Liver (tissue), 9 donors: ENCODE data around the gene LEMD1. TPM values are rescaled to one million over a fixed set of nuclear protein-coding genes. Genes with fewer than 3 reads are reported as not detected.

Experiments
- DNase-seq: peaks from one replicate; pipeline ENCODE4 v3.0.0-alpha.2; 2017; ENCODE audit warnings: low spot score
- H3K27ac ChIP-seq, 2 donors: one replicate each; pipeline ENCODE4 v1.7.0; 2013; ENCODE audit warnings: inconsistent platforms in 2 of 2, low read length in 2 of 2, control low read depth in 1 of 2, low read depth in 1 of 2, mild to moderate bottlenecking in 1 of 2
- H3K27me3 ChIP-seq, 4 donors: one replicate each; pipeline versions ENCODE4 v1.6.1 to v1.7.0; 2013; ENCODE audit warnings: low read length in 3 of 4, inconsistent platforms in 1 of 4, mild to moderate bottlenecking in 1 of 4, moderate library complexity in 1 of 4; ENCODE audit not compliant: control insufficient read depth in 4 of 4, insufficient read depth in 4 of 4
- H3K36me3 ChIP-seq, 4 donors: one replicate each; pipeline versions ENCODE4 v1.6.1 to v1.7.0; 2013; ENCODE audit warnings: low read length in 3 of 4, mild to moderate bottlenecking in 3 of 4, low read depth in 1 of 4, moderate library complexity in 1 of 4; ENCODE audit not compliant: control insufficient read depth in 4 of 4, insufficient read depth in 3 of 4
- H3K4me1 ChIP-seq, 4 donors: one replicate each; pipeline versions ENCODE4 v1.6.1 to v1.7.0; 2013; ENCODE audit warnings: low read length in 3 of 4, mild to moderate bottlenecking in 3 of 4, moderate library complexity in 1 of 4; ENCODE audit not compliant: control insufficient read depth in 4 of 4, insufficient read depth in 4 of 4
- H3K4me3 ChIP-seq, 3 donors: one replicate each; pipeline versions ENCODE4 v1.6.1 to v1.7.0; 2013; ENCODE audit warnings: low read length in 3 of 3, control low read depth in 1 of 3, low read depth in 1 of 3, mild to moderate bottlenecking in 1 of 3
- H3K9ac ChIP-seq, 2 donors: one replicate each; pipeline ENCODE4 v1.7.0; 2013; ENCODE audit warnings: low read length in 2 of 2, mild to moderate bottlenecking in 2 of 2, moderate library complexity in 2 of 2, control low read depth in 1 of 2, low read depth in 1 of 2
- H3K9me3 ChIP-seq, 4 donors: one replicate each; pipeline versions ENCODE4 v1.6.1 to v1.7.0; 2013; ENCODE audit warnings: low read length in 3 of 4; ENCODE audit not compliant: control insufficient read depth in 4 of 4
- ATF3 ChIP-seq: IDR thresholded peaks from 2 replicates; pipeline ENCODE4 v1.6.1; 2016; ENCODE audit warnings: antibody characterized with exemption
- CTCF ChIP-seq: fragments of 150-350 bp; IDR thresholded peaks from 2 replicates; pipeline ENCODE4 v1.5.1; 2017; ENCODE audit warnings: improper control_type of control experiment, low read depth, low read length; ENCODE audit not compliant: missing input control
- EGR1 ChIP-seq, 2 donors: IDR thresholded peaks; 2 replicates each; pipeline ENCODE4 v1.6.1; 2016 to 2018; ENCODE audit warnings: antibody characterized with exemption in 2 of 2, low read depth in 2 of 2
- FOXA1 ChIP-seq: IDR thresholded peaks from 2 replicates; pipeline ENCODE4 v1.6.1; 2016; ENCODE audit warnings: antibody characterized with exemption
- FOXA2 ChIP-seq: IDR thresholded peaks from 2 replicates; pipeline ENCODE4 v1.6.1; 2016; ENCODE audit warnings: antibody characterized with exemption
- GABPA ChIP-seq, 2 donors: IDR thresholded peaks in 1 of 2; conservative IDR thresholded peaks in 1 of 2; 2 replicates each; pipeline ENCODE4 v1.6.1; 2016; ENCODE audit warnings: antibody characterized with exemption in 2 of 2, mild to moderate bottlenecking in 1 of 2, moderate library complexity in 1 of 2
- HNF4A ChIP-seq, 2 donors: conservative IDR thresholded peaks; 2 replicates each; pipeline ENCODE4 v1.6.1; 2016; ENCODE audit warnings: antibody characterized with exemption in 2 of 2, mild to moderate bottlenecking in 2 of 2
- HNF4G ChIP-seq: IDR thresholded peaks from 2 replicates; pipeline ENCODE4 v1.6.1; 2016; ENCODE audit warnings: antibody characterized with exemption
- JUND ChIP-seq, 2 donors: IDR thresholded peaks; 2 replicates each; pipeline ENCODE4 v1.6.1; 2016; ENCODE audit warnings: antibody characterized with exemption in 2 of 2
- MAX ChIP-seq: IDR thresholded peaks from 2 replicates; pipeline ENCODE4 v1.6.1; 2016; ENCODE audit warnings: antibody characterized with exemption
- NR2F2 ChIP-seq: IDR thresholded peaks from 2 replicates; pipeline ENCODE4 v1.6.1; 2016; ENCODE audit warnings: antibody characterized with exemption
- RAD21 ChIP-seq, 2 donors: IDR thresholded peaks; 2 replicates each; pipeline ENCODE4 v1.6.1; 2016; ENCODE audit warnings: antibody characterized with exemption in 2 of 2, mild to moderate bottlenecking in 2 of 2
- REST ChIP-seq: IDR thresholded peaks from 2 replicates; pipeline ENCODE4 v1.6.1; 2016; ENCODE audit warnings: antibody characterized with exemption, mild to moderate bottlenecking
- RXRA ChIP-seq, 2 donors: IDR thresholded peaks; 2 replicates each; pipeline ENCODE4 v1.6.1; 2017 to 2018; ENCODE audit warnings: antibody characterized with exemption in 2 of 2, mild to moderate bottlenecking in 1 of 2
- SP1 ChIP-seq: IDR thresholded peaks from 2 replicates; pipeline ENCODE4 v1.6.1; 2018; ENCODE audit warnings: antibody characterized with exemption, mild to moderate bottlenecking
- TAF1 ChIP-seq: conservative IDR thresholded peaks from 2 replicates; pipeline ENCODE4 v1.6.1; 2016; ENCODE audit warnings: antibody characterized with exemption, mild to moderate bottlenecking
- YY1 ChIP-seq: IDR thresholded peaks from 2 replicates; pipeline ENCODE4 v1.6.1; 2016; ENCODE audit warnings: antibody characterized with exemption, mild to moderate bottlenecking
- ZBTB33 ChIP-seq: IDR thresholded peaks from 2 replicates; pipeline ENCODE4 v1.6.1; 2016; ENCODE audit warnings: antibody characterized with exemption
- WGBS: extraction: QIAGEN DNeasy Blood & Tissue Kit; methylation state at CpG from one replicate; pipeline ENCODE4 v1.1.7; 2013; 5-methylcytosine and 5-hydroxymethylcytosine counted together
- polyA plus RNA-seq, 2 donors: library from polyadenylated mRNA; stranded (reverse) in 1 of 2; unstranded in 1 of 2; fragments of 200-250 nt in 1 of 2; fragments of >200 nt in 1 of 2; fragmentation: Nextera tagmentation in 1 of 2; extraction: Ambion mirVana in 1 of 2; gene quantifications; one replicate each; pipeline versions ENCODE4 v1.2.1 to v1.2.3, GENCODE V29; 2013 to 2015
- total RNA-seq, 2 donors: library from RNA; depleted of rRNA; stranded (reverse); fragments of >200 nt; gene quantifications; one replicate each; pipeline ENCODE4 v1.2.3, GENCODE V29; 2014
- donor health status: healthy.
- donor health status: healthy.
- donor health status: healthy.
- donor health status: healthy.
- donor health status: healthy.

The LEMD1 gene
- total and polyA plus RNA-seq, 4 donors: not detected

GRCh38 chr1:205424901-205425600 lies 3.2 kb upstream of the LEMD1 start:
- WGBS: 50% methylated on average over 8 of the region's 8 CpGs
- no peak overlapping the region for H3K9ac ChIP-seq
- H3K4me1 ChIP-seq: no peaks in the 10 kb centered on the region
- no peak overlapping the region for H3K4me3 ChIP-seq
- H3K36me3 ChIP-seq: no peaks in the 10 kb centered on the region
- H3K27ac ChIP-seq: no peak overlapping the region
- no peak for DNase-seq
- no peaks in the 10 kb centered on the region for H3K9me3 ChIP-seq
- H3K27me3 ChIP-seq: peaks cover 0 to 6% (median 4%) of the 10 kb centered on the region in 4 donors
- TF ChIP-seq GABPA (IDR thresholded peaks at IDR 0.05 in 1 of 2, conservative IDR thresholded peaks at IDR 0.05 in 1 of 2): no peak
- TF ChIP-seq ZBTB33: no peak
- TF ChIP-seq SP1: no peak
- TF ChIP-seq CTCF: no peak
- TF ChIP-seq RXRA (IDR thresholded peaks at IDR 0.05): no peak
- TF ChIP-seq HNF4G: no peak
- TF ChIP-seq HNF4A (conservative IDR thresholded peaks at IDR 0.05): no peak
- no peak for TF ChIP-seq TAF1
- TF ChIP-seq FOXA2: no peak
- no peak for TF ChIP-seq REST
- TF ChIP-seq ATF3: no peak
- no peak for TF ChIP-seq FOXA1
- no peak for TF ChIP-seq MAX
- TF ChIP-seq NR2F2: no peak
- TF ChIP-seq YY1: no peak
- TF ChIP-seq JUND (IDR thresholded peaks at IDR 0.05): no peak
- TF ChIP-seq EGR1 (IDR thresholded peaks at IDR 0.05; ENCODE audit: low read depth in 2 of 2): no peak
- TF ChIP-seq RAD21 (IDR thresholded peaks at IDR 0.05): no peak
